Hematopoietic multipotent progenitor cell treated with erythropoietin and hydrocortisone succinate and interleukin-3 and kit ligand, for 8 days (in vitro differentiated cells): ENCODE data around the gene SPTBN4.
A peak's percentile ranks its signal among the peaks of the same experiment; 100 is the strongest.
"Not testable (repeated sequence)": the region's sequence is repeated elsewhere in the genome, so short reads cannot be mapped to it uniquely, and the experiment has no call there.

ENCODE experiments used
- DNase-seq: peaks from one replicate; pipeline ENCODE4 v3.0.0-alpha.2; 2015

Gene SPTBN4

DNA sequence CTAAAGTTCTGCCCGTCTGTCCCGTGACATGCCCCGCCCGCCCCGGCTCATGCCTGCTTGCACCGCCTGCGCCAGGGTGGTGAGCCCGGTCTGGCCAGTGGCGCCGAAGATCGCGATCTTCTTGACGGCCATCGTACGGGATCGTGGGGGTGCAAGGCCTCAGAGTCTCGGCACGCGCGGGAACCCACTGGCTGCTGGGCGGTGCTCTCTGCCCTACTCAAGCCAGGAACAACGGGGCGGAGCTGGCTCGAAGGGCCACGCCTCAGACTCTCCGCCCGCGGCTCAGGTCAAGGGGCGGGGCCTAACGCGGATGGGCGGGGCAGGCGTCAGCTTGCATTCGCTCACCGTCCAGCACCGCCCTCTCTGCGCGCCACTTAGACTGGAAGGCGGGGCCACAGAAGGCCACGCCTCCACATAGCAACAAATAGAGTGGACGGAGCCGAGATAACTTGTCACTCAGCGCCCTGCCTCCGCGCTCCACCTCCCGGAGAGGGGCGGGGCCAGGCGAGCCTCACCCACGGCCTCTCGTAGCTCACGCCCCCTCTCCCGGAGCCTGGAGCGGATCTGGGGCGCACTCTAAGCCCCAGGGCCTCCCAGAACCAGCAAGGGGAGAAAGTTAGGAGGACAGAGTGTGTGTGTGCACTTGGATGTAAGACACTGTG, 1.1 kb upstream of the SPTBN4 start, which contains the start of gene BLVRB:
BLVRB (minus strand) TSS at position 189 of the 662 bp plus-strand sequence; CDS start at position 132, 57 bp downstream.
- peak; percentile 100 for DNase-seq

DNA sequence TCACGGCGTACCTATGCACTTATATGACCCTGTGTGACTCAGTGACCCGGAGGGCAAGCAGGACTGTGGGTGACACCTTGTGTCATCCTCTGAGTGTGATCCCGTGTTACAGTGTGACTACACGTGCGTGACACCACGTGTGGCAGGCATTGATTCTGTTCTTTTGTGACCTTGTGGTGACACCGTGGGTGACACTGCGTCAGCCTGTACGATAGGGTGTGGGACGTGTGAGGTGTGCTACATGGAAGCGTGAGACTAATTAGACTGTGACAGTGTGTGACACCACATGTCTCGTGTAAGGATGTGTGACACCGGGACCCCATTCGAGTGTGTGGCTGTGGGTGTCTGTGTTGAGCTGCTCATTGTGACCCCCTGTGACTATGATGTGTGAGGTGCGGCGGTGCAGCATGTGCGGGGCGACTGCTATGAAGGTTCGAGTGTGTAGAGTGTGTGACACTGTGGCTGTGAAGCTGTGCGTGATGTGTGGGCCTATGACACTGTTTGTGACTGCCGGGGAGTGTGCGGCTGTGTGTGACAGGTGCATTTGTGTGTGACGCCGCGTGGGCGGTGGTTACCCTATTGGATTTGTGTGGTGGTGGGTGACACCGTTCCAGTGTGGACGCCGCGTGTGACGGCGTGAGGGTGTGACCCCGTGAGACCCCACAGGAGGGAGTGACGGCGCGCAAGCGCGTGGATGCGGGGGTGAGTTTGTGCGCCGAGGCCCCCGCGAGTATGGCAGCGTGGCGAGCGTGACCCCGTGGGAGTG, 399 bp upstream of the SPTBN4 start:
- DNase-seq = no peak

DNA sequence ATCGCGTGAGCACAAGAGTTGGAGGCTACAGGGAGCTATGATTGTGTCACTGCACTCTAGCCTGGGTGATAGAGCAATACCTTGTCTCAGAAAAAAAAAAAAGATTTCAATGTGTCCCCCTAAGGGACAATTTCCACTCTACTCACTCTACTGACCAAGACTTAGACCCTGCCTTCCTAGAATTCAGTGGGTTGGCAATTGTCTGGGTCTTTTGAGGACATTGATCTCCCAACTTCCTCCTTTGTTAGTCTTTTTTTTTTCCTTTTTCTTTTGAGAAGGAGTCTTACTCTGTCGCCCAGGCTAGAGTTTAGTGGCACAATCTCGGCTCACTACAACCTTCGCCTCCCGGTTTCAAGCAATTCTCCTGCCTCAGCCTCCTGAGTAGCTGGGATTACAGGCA, 2.2 kb downstream of the SPTBN4 start:
- no peak for DNase-seq

DNA sequence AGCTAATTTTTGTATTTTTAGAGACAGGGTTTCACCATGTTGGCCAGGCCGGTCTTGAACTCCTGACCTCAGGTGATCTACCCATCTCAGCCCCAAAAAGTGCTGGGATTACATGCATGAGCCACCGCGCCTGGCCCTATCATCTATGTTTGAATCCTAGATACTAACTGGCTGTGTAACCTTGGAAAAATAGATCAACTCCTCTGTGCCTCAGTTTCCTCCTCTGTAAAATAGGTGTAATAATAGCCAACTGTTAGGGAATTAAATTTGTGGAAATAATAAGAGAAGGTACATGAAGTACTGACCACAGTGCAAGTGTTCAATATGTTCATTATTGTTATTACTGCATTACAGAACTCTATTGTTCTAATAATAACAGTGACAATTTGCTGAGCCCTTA, 4.3 kb downstream of the SPTBN4 start:
- no peak for DNase-seq

GRCh38 chr19:40472516-40472915, 5.7 kb downstream of the SPTBN4 start:
- no peak for DNase-seq

DNA sequence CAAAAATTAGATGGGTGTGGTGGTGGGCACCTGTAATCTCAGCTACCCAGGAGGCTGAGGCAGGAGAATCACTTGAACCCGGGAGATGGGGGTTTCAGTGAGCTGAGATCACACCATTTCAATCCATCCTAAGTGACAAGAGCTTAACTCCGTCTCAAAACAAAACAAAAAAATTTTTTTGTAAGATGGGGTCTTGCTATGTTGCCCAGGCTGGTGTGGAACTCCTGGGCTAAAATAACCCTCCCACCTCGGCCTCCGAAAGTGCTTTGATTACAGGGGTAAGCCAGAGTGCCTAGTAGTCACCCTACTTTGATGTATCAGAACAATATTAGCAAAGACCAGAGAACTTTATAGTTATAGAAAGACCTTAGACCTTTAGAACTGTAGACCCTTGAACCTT, 7.9 kb downstream of the SPTBN4 start:
- DNase-seq = no peak

GRCh38 chr19:40475878-40476644, 9.3 kb downstream of the SPTBN4 start:
- not testable (repeated sequence) for DNase-seq

GRCh38 chr19:40486017-40486416, 19.2 kb downstream of the SPTBN4 start:
- no peak for DNase-seq

GRCh38 chr19:40489882-40490230, 23.1 kb downstream of the SPTBN4 start:
- DNase-seq = no peak

DNA sequence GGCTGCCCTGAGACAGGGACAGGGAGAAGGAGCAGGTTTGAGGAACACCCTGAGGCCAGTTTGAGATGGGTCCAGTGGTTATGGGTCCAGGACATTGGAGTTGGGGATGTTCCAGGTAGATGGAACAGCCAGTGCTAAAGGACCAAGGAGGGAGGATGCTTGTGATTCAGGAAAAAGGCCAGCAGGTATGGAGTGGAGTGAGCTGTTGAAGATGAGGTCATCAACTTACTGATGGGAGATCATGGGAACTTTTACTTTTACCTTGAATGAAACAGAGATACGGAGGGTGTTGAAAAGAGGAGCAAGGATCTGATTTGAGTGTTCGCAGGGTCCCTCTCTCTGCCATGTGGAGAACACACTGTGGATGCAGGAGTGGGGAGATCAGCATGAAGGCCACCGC, 25.5 kb downstream of the SPTBN4 start:
- DNase-seq = no peak

DNA sequence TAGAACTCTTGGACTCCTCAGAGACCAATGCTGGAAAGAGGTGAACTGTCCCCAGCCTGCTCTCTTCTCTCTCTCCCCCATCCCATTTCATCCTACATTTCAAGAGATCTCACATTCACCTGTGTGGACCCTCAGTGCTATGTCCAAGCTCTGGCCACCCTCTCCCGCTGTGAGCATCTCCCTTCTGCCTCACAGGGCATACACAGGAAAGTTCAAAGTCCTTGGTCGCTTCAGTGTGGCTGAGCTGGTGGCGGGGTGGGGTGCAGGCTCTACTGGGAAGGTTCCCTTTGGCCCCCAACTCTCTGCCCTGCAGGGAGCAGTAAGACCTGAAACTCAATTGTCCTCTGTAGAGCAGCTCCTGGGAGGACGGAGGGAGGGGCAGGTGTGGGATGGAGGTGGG, 27.0 kb downstream of the SPTBN4 start:
- DNase-seq = no peak

DNA sequence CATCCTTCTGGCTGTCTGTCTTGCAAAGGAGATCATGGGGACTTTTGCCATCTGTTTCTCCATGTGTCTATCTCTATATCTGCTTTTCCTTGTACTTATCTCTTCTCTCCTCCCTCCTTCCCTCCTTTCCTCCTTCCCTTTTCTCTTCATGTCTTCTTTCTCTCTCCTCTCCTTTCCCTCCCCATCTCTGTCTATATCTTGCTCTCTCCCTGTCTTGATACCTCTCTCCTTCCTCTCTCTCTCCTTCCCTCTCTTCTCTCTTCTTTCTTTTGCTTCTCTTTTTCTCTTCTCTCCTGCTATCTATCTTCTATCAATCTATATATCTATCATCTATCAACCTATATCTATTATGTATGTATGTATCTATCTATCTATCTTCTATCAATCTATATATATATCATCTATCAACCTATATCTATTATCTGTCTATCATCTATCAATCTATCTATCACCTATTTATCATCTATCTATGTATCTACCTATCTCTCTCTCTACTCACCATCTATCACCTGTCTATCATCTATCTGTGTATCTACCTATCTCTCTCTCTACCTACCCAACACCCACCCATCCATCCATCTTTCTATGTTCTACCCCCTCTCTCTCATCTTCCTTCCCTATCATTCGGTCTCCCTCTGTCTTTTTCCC, 27.5 kb downstream of the SPTBN4 start:
- no peak for DNase-seq

- DNase-seq = no peak
Measured at GRCh38 chr19:40497214-40497613, 30.4 kb downstream of the SPTBN4 start.

DNA sequence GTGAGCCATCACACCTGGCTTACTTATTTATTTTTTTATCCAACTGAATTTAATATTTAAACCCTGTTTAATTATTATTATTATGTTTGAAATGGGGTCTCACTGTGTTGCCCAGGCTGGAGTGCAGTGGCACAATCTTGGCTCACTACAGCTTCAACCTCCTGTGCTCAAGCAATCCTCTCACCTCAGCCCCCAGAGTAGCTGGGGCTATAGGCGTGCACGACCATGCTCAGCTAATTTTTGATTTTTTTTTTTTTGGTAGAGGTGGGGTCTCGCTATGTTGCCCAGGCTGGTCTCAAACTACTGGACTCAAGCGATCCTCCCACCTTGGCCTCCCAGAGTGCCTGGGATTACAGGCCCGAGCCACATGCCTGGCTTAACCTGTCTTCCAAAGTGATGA, 32.5 kb downstream of the SPTBN4 start:
- DNase-seq = no peak

GRCh38 chr19:40500678-40501530, 34.1 kb downstream of the SPTBN4 start:
- DNase-seq = not testable (repeated sequence)

DNA sequence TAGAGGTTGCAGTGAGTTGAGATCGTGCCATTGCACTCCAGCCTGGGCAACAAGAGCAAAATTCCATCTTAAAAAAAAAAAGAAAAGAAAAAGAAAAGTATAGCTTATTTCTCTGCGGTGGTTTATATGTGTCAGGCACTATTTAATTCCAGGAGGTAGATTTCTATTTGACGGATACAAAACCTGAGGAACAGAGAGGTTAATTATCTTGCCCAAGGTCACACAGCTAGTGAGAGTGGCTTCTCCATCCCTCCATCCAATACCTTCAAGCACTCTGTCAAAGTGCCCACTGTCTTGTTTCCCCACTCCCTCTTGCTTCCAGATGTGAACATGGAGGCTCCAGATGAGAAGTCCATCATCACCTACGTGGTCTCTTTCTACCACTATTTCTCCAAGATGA, 34.8 kb downstream of the SPTBN4 start:
- DNase-seq = no peak

- no peak for DNase-seq
Measured at GRCh38 chr19:40502081-40502480, 35.3 kb downstream of the SPTBN4 start.

DNA sequence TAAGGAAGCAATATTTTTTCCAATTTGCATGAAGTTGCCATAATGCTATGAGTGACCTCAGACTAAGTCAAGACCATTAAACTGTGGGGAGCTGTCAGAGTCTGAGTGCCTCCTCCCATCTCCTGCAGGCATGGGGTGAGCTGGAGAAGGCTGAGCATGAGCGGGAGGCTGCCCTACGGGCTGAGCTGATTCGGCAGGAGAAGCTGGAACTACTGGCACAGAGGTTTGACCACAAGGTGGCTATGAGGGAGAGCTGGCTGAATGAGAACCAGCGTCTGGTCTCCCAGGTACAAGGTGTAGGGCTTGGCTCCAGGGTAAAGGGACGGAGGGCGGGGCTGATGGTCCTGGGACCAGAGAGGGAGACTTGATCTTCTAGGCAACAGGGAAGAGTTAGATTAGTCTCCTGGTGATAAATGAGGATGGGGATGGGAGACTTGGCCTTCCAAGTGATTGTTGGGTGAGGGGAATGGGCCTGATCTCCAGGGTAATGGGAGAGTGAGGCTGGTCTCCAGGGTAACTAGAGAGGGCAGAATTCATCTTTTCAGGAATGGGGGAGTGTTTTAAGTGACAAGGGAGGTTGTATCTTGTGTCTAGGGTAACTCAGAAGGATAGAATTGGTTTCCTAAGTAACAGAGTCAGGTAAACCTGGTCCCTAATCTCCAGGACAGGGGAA, 36.0 kb downstream of the SPTBN4 start:
- DNase-seq = no peak

GRCh38 chr19:40503320-40503695, 36.5 kb downstream of the SPTBN4 start:
- peak; percentile 26 for DNase-seq

DNA sequence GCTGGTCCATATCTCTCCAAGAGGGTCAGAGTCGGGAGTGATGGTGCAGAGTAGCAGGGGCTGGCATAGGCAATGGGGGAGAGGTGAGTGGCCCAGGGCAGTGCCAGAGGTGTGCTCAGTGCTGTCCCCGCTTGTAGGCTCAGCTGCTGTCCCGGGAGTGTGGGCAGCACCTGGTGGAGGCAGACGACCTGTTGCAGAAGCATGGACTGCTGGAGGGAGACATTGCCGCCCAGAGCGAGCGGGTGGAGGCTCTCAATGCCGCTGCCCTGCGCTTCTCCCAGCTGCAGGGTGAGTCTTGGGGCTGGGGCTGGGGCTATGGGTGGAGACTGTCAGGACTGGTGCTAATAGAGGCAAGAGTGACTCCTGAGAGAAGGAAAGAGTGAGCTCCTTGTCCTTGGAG, 39.3 kb downstream of the SPTBN4 start:
- DNase-seq = no peak

DNA sequence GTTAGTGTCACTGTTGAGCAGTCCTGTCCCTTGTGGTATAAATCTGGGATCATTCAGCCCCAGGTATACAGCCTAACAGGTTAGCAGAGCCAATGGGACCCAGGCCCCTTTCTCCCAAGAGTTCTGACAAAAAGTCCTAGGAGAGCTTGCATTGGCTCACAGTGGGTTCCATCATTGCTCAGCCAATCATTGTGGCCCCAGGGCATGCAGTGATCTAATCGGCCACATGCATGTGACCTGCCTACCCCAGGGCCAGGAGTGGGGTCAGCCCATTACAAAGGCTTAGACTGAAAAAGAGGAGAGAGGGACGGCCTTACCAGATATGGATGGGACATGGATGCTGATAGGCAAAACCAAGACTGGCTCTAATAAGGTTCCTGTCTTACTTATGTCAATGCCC, 41.1 kb downstream of the SPTBN4 start:
- no peak for DNase-seq

DNA sequence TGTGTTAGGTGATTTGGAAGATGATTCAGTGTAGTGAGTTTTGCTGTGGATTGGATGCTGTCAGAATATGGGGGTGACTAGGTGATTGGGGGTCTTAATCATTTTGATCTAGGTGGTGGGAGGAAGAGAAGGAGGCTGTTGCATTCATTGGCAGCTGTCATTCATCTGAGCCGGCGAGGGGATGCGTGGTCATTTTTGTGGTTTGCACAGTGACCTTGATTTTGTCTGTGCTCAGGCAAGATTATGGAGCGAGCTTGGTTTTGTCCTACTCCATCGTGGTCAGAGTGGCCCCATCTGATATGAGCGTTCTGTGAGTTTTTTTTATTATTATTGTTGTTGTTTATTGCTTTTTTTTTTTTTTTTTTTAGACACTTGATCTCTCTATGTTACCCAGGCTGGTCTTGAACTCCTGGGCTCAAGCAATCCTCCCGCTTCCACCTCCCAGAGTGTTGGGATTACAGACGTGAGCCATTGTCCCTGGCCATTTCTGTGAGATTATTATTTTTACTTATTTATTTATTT, 42.0 kb downstream of the SPTBN4 start:
- DNase-seq = no peak
